ENCODE results near the gene ARFGEF2.
"Not testable (repeated sequence)": the region's sequence is repeated elsewhere in the genome, so short reads cannot be mapped to it uniquely, and the experiment has no call there.

GRCh38 chr20:49028177-49028576 lies 106.7 kb downstream of the ARFGEF2 start:
- not testable (repeated sequence) for TF ChIP-seq EP300, POLR2A (IDR thresholded peaks at IDR 0.05)

Data from ovary (tissue), 1 donor.